ENCODE measurements around the gene TEX35.
A peak's percentile ranks its signal among the peaks of the same experiment; 100 is the strongest.
"Not testable (repeated sequence)": the region's sequence is repeated elsewhere in the genome, so short reads cannot be mapped to it uniquely, and the experiment has no call there.

The TEX35 gene

DNA sequence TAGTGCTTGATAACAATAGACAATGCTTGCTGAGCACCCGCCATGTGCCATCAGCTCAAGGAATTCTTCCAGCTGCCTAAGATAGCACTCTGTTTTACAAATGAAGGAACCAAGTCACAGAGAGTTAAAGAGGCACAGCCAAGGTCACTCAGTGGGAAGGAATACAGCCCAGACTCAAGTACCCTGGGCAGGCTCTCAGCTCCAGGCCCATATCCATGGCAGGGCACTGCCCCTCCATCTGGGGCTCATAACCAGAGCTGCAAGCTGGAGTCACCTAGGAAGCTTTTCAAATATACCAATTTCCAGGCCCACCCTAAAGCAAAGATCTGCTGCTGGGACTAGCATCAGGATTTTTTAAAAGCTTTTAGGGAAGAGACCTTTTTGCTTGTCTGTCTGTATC, 17.8 kb upstream of the TEX35 start:
- DNase-seq, result peak in 1 of 2 donors; percentile 6

DNA sequence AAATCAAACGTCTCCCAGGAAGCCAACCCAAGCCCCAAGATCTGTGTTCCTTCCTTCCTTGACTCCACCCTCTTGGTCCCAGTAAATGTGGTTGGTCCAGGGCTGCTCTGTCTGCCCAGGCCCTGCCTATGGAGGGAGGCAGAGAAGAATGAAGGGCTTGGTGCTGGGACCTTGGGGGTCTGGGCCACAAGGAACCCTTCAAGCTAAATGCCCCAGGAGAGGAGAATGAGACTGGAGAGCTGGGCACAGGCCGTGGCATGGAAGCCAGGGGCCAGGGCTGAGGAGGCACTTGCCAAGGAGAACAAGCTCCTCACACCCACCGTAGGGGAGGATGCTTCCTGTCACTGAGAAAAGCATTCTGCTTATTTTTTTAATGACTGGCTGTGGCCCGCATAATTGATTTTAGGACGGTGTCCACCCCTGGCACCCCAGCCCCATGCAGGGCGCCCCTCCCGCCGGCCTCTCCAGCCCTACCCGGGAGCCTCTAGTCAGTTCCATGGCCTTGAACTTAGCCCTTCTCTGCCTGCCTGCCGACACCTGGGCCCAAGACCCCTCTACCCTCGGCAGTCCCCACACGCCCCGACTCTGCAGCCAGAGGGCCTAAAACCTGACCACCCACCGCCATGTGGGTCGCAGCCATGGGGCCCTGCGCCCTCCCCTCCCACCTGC, 17.0 kb upstream of the TEX35 start:
- DNase-seq, result peak in 1 of 2 donors; percentile 8

DNA sequence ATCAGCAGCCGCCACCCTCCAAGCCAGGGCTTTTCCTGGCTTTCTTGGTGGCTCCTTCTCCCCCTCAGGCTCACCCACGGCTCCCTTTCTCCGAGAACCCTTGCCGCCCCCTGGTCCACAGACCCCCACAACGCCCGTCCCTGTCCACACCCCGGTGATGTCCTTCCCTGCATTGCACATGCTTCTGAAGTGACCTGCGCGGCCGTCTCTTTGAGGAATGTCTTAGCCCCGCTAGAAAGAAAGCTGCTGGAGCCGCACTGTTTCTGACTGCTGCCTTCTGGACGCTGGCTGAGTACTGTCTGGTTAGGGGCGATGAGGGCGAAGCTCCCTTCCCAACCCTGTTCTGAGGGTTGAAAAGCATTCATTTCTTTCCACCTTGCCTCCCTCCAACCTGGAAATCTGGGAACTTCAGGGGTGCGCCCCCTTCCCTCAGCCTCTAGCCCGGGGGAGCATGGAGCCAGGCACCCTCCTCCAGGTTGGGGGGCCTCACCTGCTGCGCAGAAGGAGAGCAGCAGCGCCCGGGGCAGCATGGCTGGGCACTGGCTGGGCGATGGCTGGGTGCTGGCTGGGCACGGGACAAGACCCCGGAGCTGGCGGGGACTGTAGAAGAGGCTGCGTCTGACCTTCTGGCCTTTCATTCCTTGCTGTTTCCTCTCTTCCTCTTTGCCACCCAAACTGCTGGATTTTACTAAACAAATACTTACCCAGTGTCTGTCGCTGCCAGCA, 16.3 kb upstream of the TEX35 start, which contains the start of gene CLEC20A:
Gene CLEC20A (minus strand): TSS at position 555 of the 726 bp plus-strand sequence. CDS start 25 bp downstream, at position 530.
- DNase-seq, result peak in 1 of 2 donors; percentile 14

DNA sequence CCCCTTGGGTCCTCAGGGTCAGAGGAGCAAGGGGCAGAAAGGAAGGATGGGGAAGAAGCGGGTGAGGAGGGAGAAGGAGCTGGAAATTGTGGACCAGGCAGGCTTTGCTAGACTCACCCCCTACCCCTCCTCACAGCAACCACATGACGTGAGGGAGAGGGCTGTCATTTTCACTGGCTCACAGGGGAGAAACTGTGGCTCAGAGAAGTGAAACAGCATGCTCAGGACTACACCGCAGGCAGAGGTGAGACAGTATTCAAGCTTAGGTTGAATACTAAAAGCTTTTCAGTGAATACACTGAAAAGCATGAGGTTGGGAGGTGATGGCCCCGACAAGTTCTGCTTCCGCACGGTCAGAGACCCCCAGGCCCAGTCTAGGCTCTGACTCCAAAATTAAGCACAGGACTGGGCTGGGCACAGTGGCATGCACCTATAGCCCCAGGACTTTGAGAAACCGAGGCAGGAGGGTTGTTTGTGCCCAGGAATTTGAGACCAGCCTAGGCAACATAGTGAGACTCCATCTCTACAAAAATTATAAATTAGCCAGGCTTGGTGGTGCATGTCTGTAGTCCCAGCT, 14.9 kb upstream of the TEX35 start:
- peak in 1 of 2 donors; percentile 3 for DNase-seq

DNA sequence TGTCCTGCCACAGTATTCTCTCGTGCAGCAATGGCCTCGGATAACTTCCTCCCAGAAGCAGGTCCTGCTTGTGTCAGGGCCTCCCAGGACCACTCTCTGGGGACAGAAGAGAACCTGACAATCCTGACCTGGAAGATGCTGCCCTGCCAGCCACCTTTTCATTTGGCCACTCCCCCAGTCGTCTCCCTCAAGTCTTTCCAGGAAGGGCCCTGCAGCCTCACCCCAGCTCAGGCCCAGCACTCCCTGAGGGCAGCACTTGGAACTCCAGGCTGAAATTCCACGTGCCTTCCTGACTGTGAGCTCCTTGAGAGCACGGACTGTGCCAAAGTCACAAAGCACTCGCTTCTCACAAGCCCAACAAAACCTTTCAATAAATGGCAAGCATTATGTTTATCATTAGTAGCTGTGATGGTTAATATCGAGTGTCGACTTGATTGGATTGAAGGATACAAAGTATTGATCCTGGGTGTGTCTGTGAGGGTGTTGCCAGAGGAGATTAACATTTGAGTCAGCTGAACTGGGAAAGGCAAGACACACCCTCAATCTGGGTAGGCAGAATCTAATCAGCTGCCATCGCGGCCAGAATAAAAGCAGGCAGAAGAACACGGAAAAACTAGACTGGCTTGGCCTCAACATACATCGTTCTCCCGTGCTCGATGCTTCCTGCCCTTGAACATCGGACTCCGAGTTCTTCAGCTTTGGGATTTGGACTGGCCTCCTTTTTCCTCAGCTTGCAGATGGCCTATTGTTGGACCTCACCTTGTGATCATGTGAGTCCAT, 13.8 kb upstream of the TEX35 start:
- DNase-seq, result peak in 1 of 2 donors; percentile 4

DNA sequence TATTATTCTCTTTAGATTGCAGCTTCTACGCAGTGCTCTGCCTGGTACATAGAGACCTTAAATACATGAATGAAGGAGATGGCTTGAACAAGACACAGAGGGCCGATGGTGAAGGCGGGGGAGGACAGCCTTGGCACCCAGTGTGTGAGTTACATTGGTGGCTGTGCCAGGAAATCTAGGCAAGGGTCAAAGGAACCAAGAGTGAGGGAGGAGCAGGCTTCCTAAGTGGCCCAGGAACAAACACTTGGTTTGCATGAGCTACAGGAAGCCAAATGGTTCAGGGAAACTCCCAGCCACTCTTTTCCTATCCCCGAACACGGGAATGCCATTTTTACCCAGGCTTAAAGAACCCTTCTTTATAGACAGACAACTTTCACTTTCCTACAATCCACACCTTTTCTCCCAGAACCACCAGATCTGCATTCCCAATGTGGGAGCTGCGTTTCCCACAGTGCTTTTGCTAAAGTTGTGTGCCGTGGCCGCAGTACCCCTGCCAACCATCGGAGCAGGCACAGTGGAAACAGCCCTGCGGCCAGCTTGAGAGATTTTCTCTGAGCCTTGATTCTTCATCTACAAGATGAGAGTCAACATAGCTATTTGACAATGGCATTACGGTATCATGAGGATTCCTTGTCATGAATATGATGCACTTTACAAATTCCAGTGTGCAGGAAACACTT, 12.7 kb upstream of the TEX35 start:
- DNase-seq, result peak in 1 of 2 donors; percentile 4

DNA sequence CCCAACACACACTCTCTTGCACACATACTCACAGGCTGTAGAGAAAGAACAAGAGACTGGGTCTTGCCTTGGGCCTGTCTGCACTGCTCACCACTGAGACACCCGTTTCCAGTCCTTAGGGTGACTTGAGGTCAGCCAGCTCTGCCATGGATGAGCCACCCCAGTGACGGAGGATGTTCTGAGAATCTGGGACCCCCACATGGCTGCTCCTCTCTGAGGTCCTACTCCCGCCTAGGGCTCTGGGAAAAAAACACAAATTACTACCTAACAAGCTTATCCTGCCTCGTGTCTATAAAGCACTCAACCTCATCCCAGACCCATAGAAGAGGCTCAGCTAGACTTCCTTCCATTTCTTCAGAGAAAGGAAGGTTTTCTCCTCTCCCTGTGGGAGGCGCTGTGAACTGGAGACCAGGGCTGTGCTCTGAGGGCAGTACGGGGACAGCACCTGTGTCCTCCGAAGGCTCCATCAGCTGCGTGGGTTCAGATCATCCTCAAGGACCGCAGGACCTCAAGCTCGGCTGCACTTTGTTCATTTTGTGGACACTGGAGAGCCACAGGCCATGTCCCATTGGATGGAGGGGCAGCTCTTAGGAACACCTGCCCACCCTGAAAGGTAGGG, 11.9 kb upstream of the TEX35 start:
- DNase-seq, result no peak

DNA sequence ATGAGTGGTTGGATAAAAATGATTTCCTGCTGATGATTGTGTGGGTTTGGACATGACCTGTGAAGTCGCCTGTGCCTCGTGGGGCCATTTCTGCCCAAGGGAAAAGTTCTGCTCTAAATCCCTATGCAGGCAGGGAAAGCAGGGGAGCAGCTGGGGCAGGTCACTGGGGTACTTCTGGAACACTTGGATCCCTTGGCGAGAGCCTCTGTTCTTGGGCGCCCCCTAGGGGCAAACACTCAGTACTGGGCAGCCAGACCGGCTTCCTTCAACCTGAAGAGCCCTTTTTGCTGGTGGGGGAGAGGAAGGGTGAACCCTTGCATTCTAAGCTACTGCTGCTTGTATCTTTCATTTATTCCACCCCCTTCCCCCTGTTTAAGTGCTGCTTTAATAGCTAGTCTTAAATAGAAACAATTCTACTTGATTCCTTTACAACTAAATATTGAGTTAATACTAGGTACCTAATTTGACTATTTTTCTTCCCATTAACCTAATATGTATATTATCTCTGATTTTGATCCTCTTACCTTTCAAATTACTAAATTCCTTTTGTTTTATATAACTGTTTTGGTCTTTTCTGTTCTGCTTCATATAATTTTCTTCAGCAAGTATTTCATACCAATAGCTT, 11.1 kb upstream of the TEX35 start:
- peak; percentile 55 to 75 for DNase-seq

DNA sequence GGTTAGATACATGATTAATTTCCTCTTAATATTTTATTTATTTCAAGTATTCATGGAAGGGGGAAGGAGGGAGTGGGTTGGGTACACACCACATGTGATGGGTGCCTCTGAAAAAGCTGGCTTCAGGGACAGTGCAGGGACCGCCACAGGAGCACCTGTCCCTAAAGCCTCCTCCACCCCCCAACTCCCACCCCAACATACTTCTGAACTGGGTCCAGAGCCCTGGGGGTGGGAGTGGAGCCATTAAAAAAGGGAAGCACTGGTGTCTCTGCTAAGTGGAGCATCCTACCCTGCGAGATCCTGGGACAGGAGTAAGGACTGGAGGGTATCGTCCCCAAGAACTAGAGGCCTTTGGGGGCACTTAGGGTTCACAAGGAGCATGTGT, 10.6 kb upstream of the TEX35 start:
- no peak for DNase-seq

DNA sequence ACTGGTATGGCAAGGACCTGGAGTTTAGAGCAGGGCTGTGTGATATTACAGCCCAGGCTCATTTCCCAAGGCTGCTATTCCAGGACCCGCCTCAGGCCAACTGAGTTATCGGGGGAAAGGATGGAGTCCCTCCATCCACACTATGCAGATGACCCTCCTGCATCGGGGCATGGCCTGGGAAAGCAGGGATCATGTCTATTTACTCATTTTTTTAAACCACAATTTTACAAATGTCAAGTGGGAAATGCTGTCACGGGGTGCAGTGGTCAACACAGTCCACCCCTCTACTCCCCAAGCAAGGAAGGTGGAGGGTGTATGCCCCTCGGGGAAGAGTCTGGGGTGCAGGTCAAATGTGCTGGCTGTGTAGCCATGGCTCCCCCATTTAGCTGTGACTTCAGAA, 10.1 kb upstream of the TEX35 start:
- no peak for DNase-seq

DNA sequence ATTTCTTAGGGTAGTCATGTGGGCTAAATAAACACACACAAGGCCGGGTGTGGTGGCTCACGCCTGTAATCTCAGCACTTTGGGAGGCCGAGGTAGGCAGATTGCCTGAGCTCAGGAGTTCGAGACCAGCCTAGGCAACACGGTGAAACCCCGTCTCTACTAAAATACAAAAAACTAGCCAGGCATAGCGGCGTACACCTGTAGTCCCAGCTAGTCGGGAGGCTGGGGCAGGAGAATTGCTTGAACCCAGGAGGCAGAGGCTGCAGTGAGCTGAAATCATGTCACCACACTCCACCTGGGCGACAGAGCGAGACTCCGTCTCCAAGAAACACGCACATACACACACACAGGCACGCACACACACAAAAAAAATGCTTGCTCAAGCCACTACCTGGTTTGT, 9.6 kb upstream of the TEX35 start:
- not testable (repeated sequence) for DNase-seq

DNA sequence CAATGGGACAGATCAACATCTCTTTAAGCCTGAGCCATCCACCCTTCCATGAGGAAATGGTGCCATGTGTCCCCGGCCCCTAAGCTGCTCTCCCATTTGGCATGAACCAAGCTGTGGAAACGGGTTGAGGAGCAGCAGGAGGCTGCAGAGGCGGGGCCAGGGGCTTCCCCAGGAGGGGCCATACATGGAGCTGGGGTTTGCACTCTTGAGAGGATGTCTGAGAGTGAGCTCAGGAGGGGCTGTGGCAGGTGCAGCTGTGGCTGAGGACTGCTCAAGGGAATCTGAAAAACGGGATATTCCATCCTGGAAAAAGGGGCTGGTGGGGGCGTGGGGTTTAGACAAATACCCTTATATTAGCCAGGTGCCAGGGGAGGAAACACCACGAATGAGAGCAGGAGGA, 9.1 kb upstream of the TEX35 start:
- no peak for DNase-seq

DNA sequence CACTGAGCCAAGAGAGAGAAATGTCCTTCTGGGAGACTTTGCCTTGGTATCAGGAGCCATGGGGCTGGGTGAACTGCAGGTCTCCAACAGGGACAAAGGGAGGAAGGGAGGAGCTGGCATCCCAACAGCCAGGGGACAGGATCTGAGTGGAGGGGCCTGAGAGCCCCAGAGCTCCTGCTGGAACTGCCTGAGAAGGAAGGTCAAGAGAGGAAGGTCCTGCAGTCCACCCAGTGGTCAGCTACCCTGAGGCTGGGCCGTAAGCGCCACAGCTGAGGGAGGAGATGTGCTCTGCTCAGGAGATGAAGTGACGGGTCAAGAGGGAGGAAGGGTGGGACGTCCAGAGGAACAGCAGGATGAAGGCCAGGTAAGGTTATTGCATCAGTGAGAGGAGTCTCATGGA, 8.6 kb upstream of the TEX35 start:
- no peak for DNase-seq

DNA sequence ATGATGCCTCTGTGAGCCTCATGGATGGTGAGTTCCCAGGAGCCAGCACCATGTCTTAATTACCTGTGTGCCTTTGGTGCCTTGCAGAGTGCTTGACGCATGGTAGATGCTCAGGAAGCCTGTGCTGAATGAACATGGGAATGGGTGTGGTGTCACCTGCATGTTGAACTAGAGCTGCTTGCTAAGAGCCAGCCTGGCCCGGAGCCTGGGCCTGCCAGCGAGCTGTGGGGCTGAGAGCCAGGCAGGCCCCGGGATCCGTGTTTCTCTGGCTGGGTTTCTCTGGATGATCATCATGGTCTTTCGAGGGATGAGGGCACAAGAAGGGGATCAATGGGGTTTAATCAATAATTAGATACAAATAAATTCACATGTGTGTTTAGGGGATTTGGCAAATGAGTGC, 6.7 kb upstream of the TEX35 start:
- DNase-seq, result no peak

DNA sequence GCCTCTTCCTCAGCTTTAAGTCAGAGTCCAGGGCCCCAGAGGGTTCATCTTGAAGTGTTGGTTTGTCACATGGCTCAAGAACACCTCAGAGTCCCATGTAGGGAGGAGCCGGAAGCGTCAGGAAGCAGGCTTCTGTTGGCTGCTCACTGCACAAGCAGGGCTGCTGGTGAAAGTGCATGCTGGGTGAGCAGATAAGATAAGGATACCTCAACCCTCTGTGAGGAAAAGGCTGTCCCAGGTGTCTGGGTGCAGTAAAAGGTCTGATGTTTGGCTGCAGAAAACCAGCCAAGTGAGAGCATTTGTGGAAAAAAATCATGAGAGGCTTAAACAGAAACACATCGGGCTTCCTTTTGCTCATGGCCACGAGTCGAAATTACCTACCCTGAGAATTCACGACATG, 6.2 kb upstream of the TEX35 start:
- no peak for DNase-seq

DNA sequence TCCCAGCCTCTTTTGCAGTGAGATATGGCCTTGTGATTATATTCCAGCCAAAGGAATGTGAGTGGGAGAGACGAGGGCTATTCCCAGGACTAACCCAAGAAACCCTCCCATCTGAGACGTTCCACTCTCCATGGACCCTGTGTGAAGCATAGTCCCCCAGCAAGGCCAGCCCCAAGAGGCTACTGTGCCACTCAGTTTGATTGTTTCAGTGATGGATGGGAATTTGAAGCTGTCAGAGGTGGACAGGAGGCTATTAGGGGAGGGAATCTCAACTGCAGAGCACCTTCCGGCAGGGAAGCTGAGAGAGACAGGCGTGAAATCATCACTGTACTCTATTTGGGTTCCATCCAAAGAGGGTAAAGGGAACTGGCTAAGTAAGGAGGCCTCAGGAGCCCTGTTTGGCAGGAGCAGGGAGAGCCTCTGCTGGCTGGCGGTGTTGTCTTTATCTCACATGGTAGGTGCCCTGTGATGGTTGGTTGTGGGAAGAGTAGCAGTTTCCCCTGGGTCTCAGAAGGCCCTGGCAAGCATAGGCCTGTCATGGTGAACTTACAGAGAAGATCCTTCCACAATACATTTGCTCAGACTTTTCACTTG, 3.4 kb upstream of the TEX35 start:
- DNase-seq, result no peak

DNA sequence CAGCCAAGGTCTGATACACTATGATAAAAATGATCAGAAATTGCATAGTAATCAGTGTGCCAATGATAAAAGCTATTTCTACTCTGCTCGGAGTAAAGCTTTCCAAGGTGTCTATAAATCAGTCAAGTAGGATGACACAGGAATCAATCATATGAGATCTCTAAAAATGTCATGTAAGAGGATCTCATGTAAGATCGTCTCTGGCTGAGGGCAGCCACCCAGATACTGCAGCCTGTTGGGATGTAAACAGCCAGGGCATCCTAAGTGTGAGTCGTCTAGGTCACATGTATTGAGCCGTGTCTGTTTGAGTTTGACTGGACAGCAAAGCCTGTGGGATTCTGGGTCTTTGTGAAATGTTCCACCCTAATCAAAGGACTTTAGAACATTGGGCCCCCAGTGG, 2.8 kb upstream of the TEX35 start:
- DNase-seq, result no peak

DNA sequence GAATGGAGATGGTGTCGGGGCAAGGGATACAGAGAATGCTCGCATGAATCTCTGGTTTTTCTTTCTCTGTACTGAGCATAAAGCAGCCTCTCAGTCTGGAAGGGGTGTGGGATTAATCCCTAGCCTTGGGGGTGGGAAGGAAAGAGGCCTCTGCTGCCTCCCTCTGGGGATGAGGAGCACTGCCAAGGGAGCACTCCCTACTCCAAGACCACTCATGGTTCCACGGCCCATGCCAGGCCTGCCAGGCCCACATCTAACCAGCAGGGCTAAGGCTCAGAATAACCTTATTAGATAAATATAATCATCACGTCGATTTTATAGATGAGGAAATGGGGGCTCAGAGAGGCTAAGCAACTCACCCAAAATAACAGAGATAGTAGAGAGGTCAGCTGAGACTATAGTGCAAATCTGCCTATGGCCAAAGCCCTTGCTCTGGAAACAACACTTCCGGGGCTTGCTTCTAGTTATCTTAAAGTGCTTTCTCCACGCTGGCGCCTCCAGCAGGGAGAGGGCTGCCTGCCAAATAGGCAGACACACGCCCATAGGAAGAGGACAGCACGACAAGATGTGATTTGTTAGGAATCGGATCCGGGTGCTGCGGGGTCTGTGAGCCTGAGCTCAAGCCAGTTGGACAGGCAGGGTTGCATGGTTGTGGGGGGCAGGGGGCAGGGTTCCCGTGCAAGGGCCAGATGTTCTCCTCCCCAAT, 522 bp downstream of the TEX35 start:
- no peak for DNase-seq

DNA sequence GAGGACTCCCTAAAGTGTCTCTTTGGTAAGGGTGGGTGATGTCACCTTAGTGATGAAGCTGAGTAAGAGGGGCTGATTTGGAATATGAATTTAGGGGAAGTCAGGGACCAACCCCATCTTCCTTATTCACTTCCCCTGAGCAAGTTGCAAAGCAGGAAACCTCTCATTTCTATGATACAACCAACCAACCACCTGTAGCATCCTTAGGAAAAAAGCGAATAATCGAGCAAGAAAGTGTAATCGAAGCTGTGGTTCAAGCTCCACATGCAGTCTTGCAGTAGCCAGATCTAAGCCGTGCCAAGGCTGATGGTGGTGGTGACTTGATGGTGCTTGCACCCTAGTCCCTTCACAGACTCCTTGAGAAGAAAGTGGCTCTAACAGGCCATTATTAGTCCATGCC, 3.2 kb downstream of the TEX35 start:
- no peak for DNase-seq

DNA sequence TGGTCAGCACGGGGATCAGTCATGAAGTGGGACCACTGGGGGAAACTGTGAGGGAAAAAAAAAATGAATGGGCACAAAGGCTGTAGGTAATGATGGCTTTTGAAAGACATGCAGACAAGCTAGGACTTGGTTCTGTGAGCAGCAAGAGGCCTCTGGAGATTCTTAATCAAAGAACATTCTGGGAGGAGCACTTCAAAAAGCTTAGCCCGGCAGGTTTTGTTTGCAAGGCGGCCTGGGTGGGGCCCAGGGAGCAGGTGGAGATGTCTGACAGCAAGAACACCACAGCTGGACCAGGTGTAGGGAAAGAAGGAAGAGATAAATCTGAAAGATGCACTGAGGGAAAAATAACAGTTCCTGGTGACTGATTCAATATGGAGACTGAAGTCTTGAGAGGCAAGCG, 6.0 kb downstream of the TEX35 start:
- DNase-seq, result no peak

DNA sequence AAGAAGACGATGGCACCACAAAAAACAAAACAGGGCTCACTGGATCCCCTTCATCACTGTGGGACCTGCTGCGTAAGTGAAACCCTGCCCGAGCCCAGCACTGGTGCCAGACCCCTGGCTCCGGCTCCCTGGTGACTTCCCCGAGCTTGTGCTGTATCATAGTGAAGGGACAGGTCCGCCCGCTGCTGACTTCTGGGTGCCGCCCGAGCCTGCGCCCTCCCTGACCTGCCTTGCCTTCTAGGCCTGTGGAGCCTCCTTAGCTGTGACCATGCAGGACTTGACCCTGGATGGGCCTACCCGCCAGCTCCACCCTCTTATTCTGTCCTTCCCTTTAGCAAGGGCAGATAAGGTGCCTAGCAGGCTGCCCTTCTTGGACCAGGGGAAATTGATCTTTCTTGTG, 7.9 kb downstream of the TEX35 start:
- DNase-seq, result no peak

Data from stimulated activated CD4-positive, alpha-beta T cell treated with anti-CD3 and anti-CD28 coated beads, Interleukin-2, amount 100 ng/mL, for 24 hours (primary cell).